OCI-LY7 (cell line): ENCODE results near the gene LRP1-AS.

Source experiments
- CTCF ChIP-seq: fragments of 200-600 bp; sonication (generic); conservative IDR thresholded peaks from 2 replicates; pipeline ENCODE4 v1.5.1; 2014; ENCODE audit warnings: mild to moderate bottlenecking, antibody characterized with exemption, low read length, moderate library complexity, mixed read lengths
- EZH2phosphoT487 ChIP-seq: fragments of 200-600 bp; sonication (generic); IDR thresholded peaks from 2 replicates; pipeline ENCODE4 v1.6.1; 2018; ENCODE audit warnings: low read depth, borderline replicate concordance, mild to moderate bottlenecking, mixed run types, antibody characterized with exemption, low read length, moderate library complexity, mixed read lengths

GRCh38 chr12:57129889-57130288, 17.5 kb downstream of the LRP1-AS start:
- TF ChIP-seq CTCF (no peak), EZH2phosphoT487 (no peak)
